Mesenchymal stem cell (in vitro differentiated cells and primary cell): ENCODE measurements around the gene ZFPL1.

Experiments used
- DNase-seq: peaks from one replicate; pipeline ENCODE4 v3.0.0-alpha.2; 2013
- H2AFZ ChIP-seq: one replicate; pipeline ENCODE4 v1.6.1; 2013; ENCODE audit warnings: low read depth, mild to moderate bottlenecking, control low read depth, inconsistent platforms, low read length, moderate library complexity
- H2AK5ac ChIP-seq: 2 replicates; pipeline ENCODE4 v1.6.1; 2013; ENCODE audit warnings: low read length, moderate library complexity, mild to moderate bottlenecking, inconsistent platforms; ENCODE audit not compliant: severe bottlenecking
- H2BK120ac ChIP-seq: one replicate; pipeline ENCODE4 v1.6.1; 2013; ENCODE audit warnings: low read depth, mild to moderate bottlenecking, inconsistent platforms, low read length, moderate library complexity
- H2BK12ac ChIP-seq, 2 experiments: one replicate each; pipeline ENCODE4 v1.6.1; 2013; ENCODE audit warnings: inconsistent platforms in 2 of 2, low read length in 2 of 2, mild to moderate bottlenecking in 2 of 2, moderate library complexity in 2 of 2, control low read depth in 1 of 2
- H2BK15ac ChIP-seq: one replicate; pipeline ENCODE4 v1.6.1; 2013; ENCODE audit warnings: mild to moderate bottlenecking, low read depth, inconsistent platforms; ENCODE audit not compliant: poor library complexity, severe bottlenecking
- H2BK5ac ChIP-seq: 2 replicates; pipeline ENCODE4 v1.6.1; 2013; ENCODE audit warnings: low read depth, mild to moderate bottlenecking, low read length, control low read depth, inconsistent platforms; ENCODE audit not compliant: poor library complexity, severe bottlenecking
- H3K14ac ChIP-seq, 2 experiments: one replicate each; pipeline ENCODE4 v1.6.1; 2013; ENCODE audit warnings: inconsistent platforms in 2 of 2, low read length in 2 of 2, control low read depth in 1 of 2, mild to moderate bottlenecking in 1 of 2, moderate library complexity in 1 of 2
- H3K18ac ChIP-seq, 2 experiments: one replicate each; pipeline ENCODE4 v1.6.1; 2013; ENCODE audit warnings: inconsistent platforms in 2 of 2, low read length in 2 of 2, control low read depth in 1 of 2, low read depth in 1 of 2, mild to moderate bottlenecking in 1 of 2
- H3K23ac ChIP-seq, 2 experiments: one replicate each; pipeline ENCODE4 v1.6.1; 2013; ENCODE audit warnings: inconsistent platforms in 2 of 2, low read length in 2 of 2, mild to moderate bottlenecking in 2 of 2, moderate library complexity in 2 of 2, control low read depth in 1 of 2
- H3K27ac ChIP-seq: 2 replicates; pipeline ENCODE4 v1.5.1; 2013; ENCODE audit warnings: mild to moderate bottlenecking, moderate library complexity, low read length, control low read depth, inconsistent platforms; ENCODE audit not compliant: poor library complexity, severe bottlenecking
- H3K27me3 ChIP-seq, 2 experiments: 2 replicates each; pipeline versions ENCODE4 v1.6.1 to v1.7.0; 2013; ENCODE audit warnings: low read length in 2 of 2, mild to moderate bottlenecking in 2 of 2, moderate library complexity in 2 of 2, control low read depth in 1 of 2, inconsistent platforms in 1 of 2; ENCODE audit not compliant: control insufficient read depth in 1 of 2, insufficient read depth in 1 of 2
- H3K36me3 ChIP-seq, 2 experiments: 2 replicates each; pipeline versions ENCODE4 v1.6.1 to v1.7.0; 2013; ENCODE audit warnings: low read length in 2 of 2, control low read depth in 1 of 2, inconsistent platforms in 1 of 2, low read depth in 1 of 2, mild to moderate bottlenecking in 1 of 2; ENCODE audit not compliant: insufficient read depth in 2 of 2, control insufficient read depth in 1 of 2
- H3K4ac ChIP-seq, 2 experiments: one replicate each; pipeline ENCODE4 v1.6.1; 2013; ENCODE audit warnings: inconsistent platforms in 2 of 2, low read length in 2 of 2, mild to moderate bottlenecking in 2 of 2, moderate library complexity in 2 of 2, control low read depth in 1 of 2, low read depth in 1 of 2
- H3K4me1 ChIP-seq: 2 replicates; pipeline ENCODE4 v1.6.1; 2013; ENCODE audit warnings: low read depth, low read length, control low read depth; ENCODE audit not compliant: control insufficient read depth, insufficient read depth
- H3K4me2 ChIP-seq: 2 replicates; pipeline ENCODE4 v1.6.1; 2013; ENCODE audit warnings: low read length, mild to moderate bottlenecking, inconsistent platforms; ENCODE audit not compliant: poor library complexity, severe bottlenecking
- H3K4me3 ChIP-seq, 2 experiments: 2 replicates each; pipeline versions ENCODE4 v1.5.1 to v1.7.0; 2013; ENCODE audit warnings: low read length in 2 of 2, mild to moderate bottlenecking in 2 of 2, control low read depth in 1 of 2, low read depth in 1 of 2; ENCODE audit not compliant: insufficient read depth in 1 of 2
- H3K79me1 ChIP-seq: replicated peaks from 2 replicates; pipeline ENCODE4 v1.6.1; 2013; ENCODE audit warnings: mild to moderate bottlenecking, control low read depth, low read length, inconsistent platforms; ENCODE audit not compliant: poor library complexity, severe bottlenecking
- H3K9ac ChIP-seq: 2 replicates; pipeline ENCODE4 v1.7.0; 2013; ENCODE audit warnings: mild to moderate bottlenecking, low read length, moderate library complexity
- H3K9me3 ChIP-seq: 2 replicates; pipeline ENCODE4 v1.7.0; 2013; ENCODE audit warnings: mild to moderate bottlenecking, low read length; ENCODE audit not compliant: control insufficient read depth
- H4K8ac ChIP-seq: one replicate; pipeline ENCODE4 v1.6.1; 2013; ENCODE audit warnings: inconsistent platforms, mild to moderate bottlenecking, low read length, moderate library complexity
- H4K91ac ChIP-seq: one replicate; pipeline ENCODE4 v1.6.1; 2013; ENCODE audit warnings: mild to moderate bottlenecking, low read length, inconsistent platforms
- WGBS: methylation state at CpG from one replicate; pipeline ENCODE4 v1.1.7; 2013; ENCODE audit warnings: mixed read lengths; 5-methylcytosine and 5-hydroxymethylcytosine counted together

The ZFPL1 gene

DNA sequence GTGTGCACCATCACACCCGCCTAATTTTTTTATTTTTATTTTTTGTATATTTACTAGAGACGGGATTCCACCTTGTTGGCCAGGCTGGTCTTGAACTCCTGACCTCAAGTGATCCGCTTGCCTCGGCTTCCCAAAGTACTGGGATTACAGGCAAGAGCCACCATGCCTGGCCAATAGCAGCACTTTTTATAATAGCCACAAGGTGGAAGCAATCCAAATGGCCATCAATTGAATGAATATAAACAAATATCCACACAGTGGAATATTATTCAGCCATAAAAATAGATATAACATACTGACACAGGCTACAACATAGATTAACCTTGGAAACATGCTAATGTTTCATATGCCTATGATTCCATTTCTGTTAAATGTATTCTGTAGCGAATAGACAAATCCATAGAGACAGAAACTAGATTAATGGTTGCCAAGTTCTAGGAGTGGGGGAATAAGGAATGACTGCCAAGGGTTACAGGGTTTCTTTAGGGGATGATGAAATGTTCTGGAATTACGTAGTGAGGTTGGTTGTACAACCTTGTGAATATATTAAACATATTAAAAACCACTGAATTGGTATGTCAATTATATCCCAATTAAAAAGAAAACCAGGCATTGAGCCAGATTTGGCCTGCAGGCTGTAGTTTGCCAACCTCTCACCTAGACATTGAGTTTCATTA, 16.8 kb downstream of the ZFPL1 start:
- Histone ChIP-seq H3K23ac (no peak overlapping the region), H3K79me1 (peaks cover 30% of the 10 kb centered on the region), H3K4me2 (no peak overlapping the region), H2AFZ (no peak overlapping the region), H2BK12ac (no peak overlapping the region), H4K91ac (no peak overlapping the region), H3K4me1 (peaks cover 8% of the 10 kb centered on the region), H3K18ac (no peak overlapping the region), H3K14ac (no peak overlapping the region), H3K4ac (no peak overlapping the region), H3K4me3 (no peak overlapping the region), H2BK15ac (no peak overlapping the region), H4K8ac (no peak overlapping the region), H3K27ac (no peak overlapping the region), H3K27me3 (no peaks in the 10 kb centered on the region), H2BK5ac (no peak overlapping the region), H3K9ac (no peak overlapping the region), H2AK5ac (no peak overlapping the region), H2BK120ac (no peak overlapping the region), H3K36me3 (peaks cover 8 to 17% of the 10 kb centered on the region in 2 experiments), H3K9me3 (no peaks in the 10 kb centered on the region)
- DNase-seq, result no peak
- 98% methylated on average over 4 of the region's 6 CpGs for WGBS

DNA sequence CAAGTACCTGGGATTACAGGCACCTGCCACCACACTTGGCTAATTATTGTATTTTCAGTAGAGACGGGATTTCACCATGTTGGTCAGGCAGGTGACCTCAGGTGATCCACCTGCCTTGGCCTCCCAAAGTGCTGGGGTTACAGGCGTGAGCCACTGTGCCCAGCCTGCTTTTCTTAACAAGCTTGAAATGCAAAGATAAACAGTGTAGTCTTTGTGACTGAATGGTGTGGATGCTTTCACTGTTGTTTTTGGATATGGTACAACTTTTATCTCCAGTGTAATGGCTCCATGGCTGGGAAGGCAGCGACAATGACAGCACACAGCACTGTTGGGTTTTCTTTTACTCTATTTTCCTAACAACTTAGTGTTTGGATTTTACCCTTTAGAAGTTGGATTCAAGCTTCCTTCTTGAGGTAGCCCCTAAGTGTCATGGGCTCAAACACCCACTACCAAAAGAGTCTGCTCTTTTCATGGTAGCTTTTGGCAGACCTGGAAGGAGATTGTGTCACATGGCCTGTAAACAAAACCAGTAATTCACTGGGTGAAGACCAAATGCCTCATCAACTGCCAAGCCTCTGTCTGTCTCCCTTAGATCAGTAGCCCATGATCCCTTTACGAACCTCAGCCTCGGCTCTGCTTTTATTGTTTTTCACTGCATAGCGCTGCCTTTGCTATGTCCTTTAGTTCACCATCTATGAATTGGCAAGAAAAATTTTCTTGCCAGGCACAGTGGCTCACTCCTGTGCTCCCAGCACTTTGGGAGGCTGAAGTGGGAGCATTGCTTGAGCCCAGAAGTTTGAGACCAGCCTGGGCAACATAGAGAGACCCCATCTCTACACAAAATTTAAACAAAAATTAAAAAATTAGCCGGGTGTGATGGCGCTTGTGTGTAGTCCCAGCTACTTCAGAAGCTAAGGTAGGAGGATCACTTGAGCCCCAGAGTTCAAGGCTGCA, 18.4 kb downstream of the ZFPL1 start:
- no peak overlapping the region for H2BK5ac ChIP-seq
- 96% methylated on average over 8 of the region's 8 CpGs for WGBS
- H3K27me3 ChIP-seq, result no peaks in the 10 kb centered on the region
- no peak overlapping the region for H2BK15ac ChIP-seq
- no peak overlapping the region for H2AFZ ChIP-seq
- peaks cover 35% of the 10 kb centered on the region for H3K79me1 ChIP-seq
- H3K4ac ChIP-seq, result no peak overlapping the region
- peaks cover 7% of the 10 kb centered on the region for H3K4me1 ChIP-seq
- H4K91ac ChIP-seq, result no peak overlapping the region
- no peak overlapping the region for H3K9ac ChIP-seq
- no peak overlapping the region for H3K23ac ChIP-seq
- H4K8ac ChIP-seq, result no peak overlapping the region
- no peak overlapping the region for H3K18ac ChIP-seq
- H3K4me3 ChIP-seq, result no peak overlapping the region
- no peak overlapping the region for H2AK5ac ChIP-seq
- no peak overlapping the region for H3K14ac ChIP-seq
- H3K4me2 ChIP-seq, result no peak overlapping the region
- DNase-seq, result no peak
- no peak overlapping the region for H3K27ac ChIP-seq
- H2BK12ac ChIP-seq, result no peak overlapping the region
- H2BK120ac ChIP-seq, result no peak overlapping the region
- peaks cover 14 to 17% of the 10 kb centered on the region in 2 experiments for H3K36me3 ChIP-seq
- H3K9me3 ChIP-seq, result no peaks in the 10 kb centered on the region

DNA sequence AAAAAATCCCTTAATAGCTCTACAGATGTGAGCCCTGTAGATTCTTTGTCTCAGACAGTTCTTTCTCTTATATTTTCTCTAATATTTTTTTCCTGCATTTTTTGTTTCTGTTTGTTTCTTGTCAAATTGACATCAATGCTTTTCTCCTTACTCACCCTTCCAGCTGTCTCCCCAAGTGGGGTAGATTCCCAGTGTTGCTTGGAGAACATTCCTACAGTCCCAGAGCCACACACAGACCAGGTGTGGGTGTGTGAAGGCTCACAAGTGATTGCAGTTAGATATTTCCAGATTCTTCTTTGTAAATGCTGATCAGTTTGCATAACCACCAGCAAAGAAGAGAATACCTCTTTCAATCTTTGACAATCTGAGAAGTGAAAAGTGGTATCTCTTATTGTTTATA, 19.5 kb downstream of the ZFPL1 start:
- Histone ChIP-seq H3K4ac (no peak overlapping the region), H3K4me2 (no peak overlapping the region), H2BK12ac (no peak overlapping the region), H3K27ac (no peak overlapping the region), H2AFZ (no peak overlapping the region), H2BK120ac (no peak overlapping the region), H3K79me1 (peaks cover 38% of the 10 kb centered on the region), H3K4me3 (no peak overlapping the region), H3K4me1 (peaks cover 7% of the 10 kb centered on the region), H3K9me3 (no peaks in the 10 kb centered on the region), H3K36me3 (peaks cover 12 to 24% of the 10 kb centered on the region in 2 experiments), H3K14ac (no peak overlapping the region), H2BK5ac (no peak overlapping the region), H4K8ac (no peak overlapping the region), H2BK15ac (no peak overlapping the region), H2AK5ac (no peak overlapping the region), H4K91ac (no peak overlapping the region), H3K23ac (no peak overlapping the region), H3K9ac (no peak overlapping the region), H3K27me3 (no peaks in the 10 kb centered on the region), H3K18ac (no peak overlapping the region)
- no peak for DNase-seq

DNA sequence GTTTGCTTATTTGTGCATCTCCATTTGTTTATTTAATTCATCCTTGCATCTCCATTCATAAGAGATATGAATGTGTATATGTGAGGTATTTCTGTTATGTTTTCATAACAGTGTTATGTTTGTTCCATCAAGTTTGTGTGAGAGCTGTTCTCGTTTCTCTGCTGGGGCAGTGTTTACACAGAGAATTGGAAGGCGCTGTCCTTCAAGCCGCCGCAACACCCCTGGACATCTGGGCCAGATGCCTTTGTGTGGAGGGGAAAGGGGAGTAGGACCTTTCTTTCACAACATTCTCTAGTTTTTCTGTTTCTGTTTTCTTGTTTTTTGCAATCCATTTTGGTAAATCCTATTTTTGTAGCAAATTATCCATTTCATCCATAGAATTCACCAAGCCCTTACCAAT, 20.6 kb downstream of the ZFPL1 start:
- no peak overlapping the region for H2BK15ac ChIP-seq
- peaks cover 7% of the 10 kb centered on the region for H3K4me1 ChIP-seq
- no peak overlapping the region for H3K4me3 ChIP-seq
- no peak overlapping the region for H4K8ac ChIP-seq
- no peak overlapping the region for H3K4me2 ChIP-seq
- H2BK12ac ChIP-seq, result no peak overlapping the region
- no peak overlapping the region for H2BK5ac ChIP-seq
- H2AFZ ChIP-seq, result no peak overlapping the region
- H3K9ac ChIP-seq, result no peak overlapping the region
- 85% methylated on average over 3 of the region's 4 CpGs for WGBS
- no peak overlapping the region for H4K91ac ChIP-seq
- H3K79me1 ChIP-seq, result peaks cover 40% of the 10 kb centered on the region
- H2BK120ac ChIP-seq, result no peak overlapping the region
- DNase-seq, result no peak
- no peak overlapping the region for H3K14ac ChIP-seq
- no peak overlapping the region for H3K27ac ChIP-seq
- peaks cover 21 to 34% of the 10 kb centered on the region in 2 experiments for H3K36me3 ChIP-seq
- no peak overlapping the region for H3K23ac ChIP-seq
- no peak overlapping the region for H3K18ac ChIP-seq
- H3K27me3 ChIP-seq, result no peaks in the 10 kb centered on the region
- H3K4ac ChIP-seq, result no peak overlapping the region
- no peaks in the 10 kb centered on the region for H3K9me3 ChIP-seq
- no peak overlapping the region for H2AK5ac ChIP-seq
